HG02852 (cell line): ENCODE data around the gene ADAM19.

ENCODE experiments used
- ATAC-seq: cut with Tn5 transposase; IDR thresholded peaks from one replicate; pipeline ENCODE4 v1.9.1; 2021; ENCODE audit warnings: mild to moderate bottlenecking, moderate library complexity; ENCODE audit not compliant: unreplicated experiment

ADAM19 gene

GRCh38 chr5:157563929-157564716 lies 11.5 kb downstream of the ADAM19 start:
- no peak for ATAC-seq

- ATAC-seq = no peak
Measured at GRCh38 chr5:157563373-157563928, 12.1 kb downstream of the ADAM19 start.

- no peak for ATAC-seq
Measured at GRCh38 chr5:157562111-157562581, 13.4 kb downstream of the ADAM19 start.

GRCh38 chr5:157561110-157561509 lies 14.5 kb downstream of the ADAM19 start:
- ATAC-seq = no peak

GRCh38 chr5:157559301-157559700 lies 16.3 kb downstream of the ADAM19 start:
- ATAC-seq = no peak

GRCh38 chr5:157558681-157559080 lies 16.9 kb downstream of the ADAM19 start:
- ATAC-seq = no peak

GRCh38 chr5:157558041-157558595 lies 17.5 kb downstream of the ADAM19 start:
- ATAC-seq = no peak

- ATAC-seq = no peak
Measured at GRCh38 chr5:157556615-157557418, 18.8 kb downstream of the ADAM19 start.

- ATAC-seq = no peak
Measured at GRCh38 chr5:157555037-157555640, 20.4 kb downstream of the ADAM19 start.

GRCh38 chr5:157554179-157555036 lies 21.2 kb downstream of the ADAM19 start:
- no peak for ATAC-seq

- ATAC-seq = no peak
Measured at GRCh38 chr5:157552650-157553049, 22.9 kb downstream of the ADAM19 start.

- no peak for ATAC-seq
Measured at GRCh38 chr5:157550663-157551062, 24.9 kb downstream of the ADAM19 start.

- ATAC-seq = no peak
Measured at GRCh38 chr5:157549954-157550549, 25.5 kb downstream of the ADAM19 start.

- ATAC-seq = no peak
Measured at GRCh38 chr5:157549283-157549629, 26.3 kb downstream of the ADAM19 start.

GRCh38 chr5:157548513-157549282 lies 26.9 kb downstream of the ADAM19 start:
- no peak for ATAC-seq

GRCh38 chr5:157547941-157548512 lies 27.5 kb downstream of the ADAM19 start:
- ATAC-seq = no peak

- ATAC-seq = no peak
Measured at GRCh38 chr5:157546456-157547100, 29.0 kb downstream of the ADAM19 start.
